GM19324 (cell line): Measurements from ENCODE around the gene PET100.

Source experiments
- ATAC-seq: cut with Tn5 transposase; IDR thresholded peaks from one replicate; pipeline ENCODE4 v1.9.1; 2021; ENCODE audit warnings: mild to moderate bottlenecking, moderate library complexity; ENCODE audit not compliant: unreplicated experiment, low FRiP score

Gene PET100

DNA sequence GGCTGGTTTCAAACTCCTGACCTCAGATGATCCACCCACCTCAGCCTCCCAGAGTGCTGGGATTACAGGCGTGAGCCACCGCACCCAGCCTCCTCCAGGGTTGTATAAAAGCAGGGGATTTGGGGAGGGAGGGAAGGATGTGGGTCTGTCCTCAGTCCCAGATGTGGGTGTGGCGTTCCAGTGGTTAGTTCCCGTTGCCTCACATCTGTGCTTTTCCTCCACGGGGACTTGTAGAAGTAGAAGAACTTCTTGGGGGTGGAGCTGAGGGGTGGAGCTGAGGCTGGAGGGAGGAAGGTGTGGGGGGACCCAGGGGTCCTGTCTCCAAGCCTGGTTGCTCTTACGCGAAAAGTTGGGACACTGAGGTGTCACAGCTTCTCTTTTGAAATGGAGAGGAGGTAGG, 46.8 kb downstream of the PET100 start:
- ATAC-seq: no peak

GRCh38 chr19:7676854-7677253, 47.3 kb downstream of the PET100 start, which contains the start of gene MCEMP1:
Gene MCEMP1, plus strand, starts transcription at chr19:7677090. Its CDS starts 31 bp downstream, at chr19:7677121.
- no peak for ATAC-seq

DNA sequence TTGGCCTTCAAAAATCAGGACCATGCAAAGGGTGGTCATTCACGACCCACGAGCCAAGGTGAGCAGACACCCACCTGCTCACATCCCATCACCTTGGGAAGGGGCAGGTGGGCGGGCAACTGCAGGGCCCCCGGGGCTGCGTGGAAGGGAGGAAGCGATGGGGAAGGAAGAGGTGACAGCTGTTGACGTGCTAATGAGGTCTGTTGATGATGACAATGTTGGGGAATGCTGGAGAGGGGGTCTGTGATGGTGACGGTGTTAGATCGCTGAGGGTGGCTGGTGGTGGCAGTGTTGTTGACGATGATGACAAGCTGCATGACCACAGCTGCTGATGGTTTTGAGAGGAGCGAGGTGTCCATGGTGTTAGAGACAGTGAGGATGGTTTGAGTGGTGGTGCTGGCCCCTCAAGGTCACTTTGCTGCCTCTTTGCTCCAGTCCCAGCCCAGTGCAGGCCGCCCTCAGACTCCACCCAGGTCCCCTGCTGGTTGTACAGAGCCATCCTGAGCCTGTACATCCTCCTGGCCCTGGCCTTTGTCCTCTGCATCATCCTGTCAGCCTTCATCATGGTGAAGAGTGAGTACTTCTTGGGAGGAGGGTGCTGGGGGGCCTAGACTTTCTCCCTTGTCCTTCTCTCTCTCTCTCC, 48.2 kb downstream of the PET100 start:
- no peak for ATAC-seq

DNA sequence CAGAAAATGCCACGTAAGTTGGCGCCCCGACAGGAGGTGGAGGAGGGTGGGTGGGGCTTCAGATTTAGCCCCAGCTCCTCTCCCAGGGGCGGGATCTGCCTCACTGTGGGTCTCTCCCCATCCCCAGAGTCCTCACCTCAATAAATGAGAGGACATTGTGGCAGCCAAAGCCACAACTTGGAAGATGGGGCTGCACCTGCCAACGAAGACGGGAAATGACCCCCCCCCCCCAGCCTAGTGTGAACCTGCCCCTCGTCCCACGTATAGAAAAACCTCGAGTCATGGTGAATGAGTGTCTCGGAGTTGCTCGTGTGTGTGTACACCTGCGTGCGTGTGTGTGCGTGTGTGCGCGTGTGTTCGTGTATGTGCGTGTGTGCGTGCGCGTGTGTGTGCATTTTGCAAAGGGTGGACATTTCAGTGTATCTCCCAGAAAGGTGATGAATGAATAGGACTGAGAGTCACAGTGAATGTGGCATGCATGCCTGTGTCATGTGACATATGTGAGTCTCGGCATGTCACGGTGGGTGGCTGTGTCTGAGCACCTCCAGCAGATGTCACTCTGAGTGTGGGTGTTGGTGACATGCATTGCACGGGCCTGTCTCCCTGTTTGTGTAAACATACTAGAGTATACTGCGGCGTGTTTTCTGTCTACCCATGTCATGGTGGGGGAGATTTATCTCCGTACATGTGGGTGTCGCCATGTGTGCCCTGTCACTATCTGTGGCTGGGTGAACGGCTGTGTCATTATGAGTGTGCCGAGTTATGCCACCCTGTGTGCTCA, 49.6 kb downstream of the PET100 start:
- no peak for ATAC-seq

DNA sequence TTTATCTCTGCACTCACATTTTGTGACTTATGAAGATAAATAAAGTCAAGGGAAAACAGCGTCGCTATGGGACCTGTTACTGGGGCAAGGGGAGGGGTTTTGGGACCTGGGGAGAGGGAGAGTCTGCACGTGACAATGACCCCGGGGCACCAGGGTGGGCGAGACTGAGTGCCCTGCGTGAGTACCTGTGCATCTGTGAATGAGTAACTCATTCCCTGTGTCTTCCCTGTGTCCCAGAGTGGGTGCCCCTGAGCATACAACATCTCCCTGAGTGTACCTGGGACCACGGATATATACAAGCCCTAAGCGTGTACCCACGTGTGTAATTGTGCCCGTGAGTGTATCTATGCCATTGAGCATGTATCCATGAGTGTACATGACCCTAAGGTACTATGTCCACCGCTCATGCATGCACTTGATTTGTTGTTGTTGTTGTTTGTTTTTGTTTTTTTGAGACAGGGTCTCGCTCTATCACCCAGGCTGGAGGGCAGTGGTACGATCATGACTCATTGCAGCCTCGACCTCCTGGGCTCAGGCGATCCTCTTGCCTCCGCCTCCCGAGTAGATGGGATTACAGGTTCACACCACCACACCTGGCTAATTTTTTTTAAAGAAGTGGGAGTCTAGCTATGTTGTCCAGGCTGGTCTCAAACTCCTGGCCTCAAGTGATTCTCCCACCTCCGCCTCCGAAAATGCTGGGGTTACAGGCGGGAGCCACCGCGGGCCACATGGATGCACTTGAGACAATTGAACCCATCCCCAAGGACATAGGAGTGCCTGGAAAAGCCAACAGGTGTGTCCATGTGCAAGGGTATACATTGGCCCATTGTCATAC, 50.4 kb downstream of the PET100 start:
- no peak for ATAC-seq

- peak; percentile 54 for ATAC-seq
Observed at GRCh38 chr19:7680606-7681339, 51.2 kb downstream of the PET100 start, which contains the start of gene TRAPPC5. Gene TRAPPC5, plus strand, starts transcription at chr19:7680833. Its CDS starts 1,421 bp downstream, at chr19:7682254.
